Body of pancreas (tissue), 4 donors: ENCODE results near the gene SLC39A1.

Experiments used
- CTCF ChIP-seq, 7 experiments: fragments of 450-650 bp in 4 of 7; fragments of 200-600 bp in 3 of 7; sonication (generic) in 3 of 7; IDR thresholded peaks; one replicate each; pipeline ENCODE4 v1.5.1; 2016 to 2019; ENCODE audit warnings: antibody characterized with exemption in 7 of 7
- POLR2A ChIP-seq, 3 donors: fragments of 450-650 bp; IDR thresholded peaks; one replicate each; pipeline ENCODE4 v1.6.1; 2016; ENCODE audit warnings: antibody characterized with exemption in 3 of 3, mild to moderate bottlenecking in 2 of 3

- TF ChIP-seq CTCF (IDR thresholded peaks at IDR 0.05): no peak
- TF ChIP-seq POLR2A (IDR thresholded peaks at IDR 0.05): no peak
Measured at GRCh38 chr1:153937331-153937730, 26.0 kb downstream of the SLC39A1 start.
